Stimulated activated CD8-positive, alpha-beta memory T cell treated with anti-CD3 and anti-CD28 coated beads, Interleukin-12 subunit alpha, Interleukin-12 subunit beta, amount 100 ng/mL, for 24 hours (primary cell): Measurements from ENCODE around the gene AJM1.

Experiments used
- DNase-seq: peaks from one replicate; pipeline ENCODE4 v3.0.0-alpha.2; 2020; ENCODE audit errors: extremely low read depth

The AJM1 gene

GRCh38 chr9:136808075-136808805 is 34.0 kb upstream of the AJM1 start:
- no peak for DNase-seq

GRCh38 chr9:136808806-136809158 is 33.5 kb upstream of the AJM1 start:
- no peak for DNase-seq

- no peak for DNase-seq
Observed at GRCh38 chr9:136814725-136815421, 27.4 kb upstream of the AJM1 start.

GRCh38 chr9:136815422-136815782 is 26.9 kb upstream of the AJM1 start:
- DNase-seq, result no peak

- DNase-seq, result no peak
Observed at GRCh38 chr9:136820971-136821825, 21.1 kb upstream of the AJM1 start.

- DNase-seq, result no peak
Observed at GRCh38 chr9:136821826-136822544, 20.3 kb upstream of the AJM1 start.

- no peak for DNase-seq
Observed at GRCh38 chr9:136823136-136824046, 18.9 kb upstream of the AJM1 start.

- DNase-seq, result no peak
Observed at GRCh38 chr9:136824496-136825225, 17.6 kb upstream of the AJM1 start.

GRCh38 chr9:136825295-136826187 is 16.7 kb upstream of the AJM1 start:
- DNase-seq, result no peak

- no peak for DNase-seq
Observed at GRCh38 chr9:136826188-136826541, 16.1 kb upstream of the AJM1 start.

- no peak for DNase-seq
Observed at GRCh38 chr9:136826703-136827582, 15.3 kb upstream of the AJM1 start.

GRCh38 chr9:136827794-136828473 is 14.3 kb upstream of the AJM1 start:
- no peak for DNase-seq

- no peak for DNase-seq
Observed at GRCh38 chr9:136828474-136829140, 13.7 kb upstream of the AJM1 start.

- DNase-seq, result no peak
Observed at GRCh38 chr9:136829412-136829811, 12.9 kb upstream of the AJM1 start.

GRCh38 chr9:136829981-136830885 is 12.0 kb upstream of the AJM1 start:
- no peak for DNase-seq
